Measurements from ENCODE around the gene SSC5D.

Gene SSC5D

DNA sequence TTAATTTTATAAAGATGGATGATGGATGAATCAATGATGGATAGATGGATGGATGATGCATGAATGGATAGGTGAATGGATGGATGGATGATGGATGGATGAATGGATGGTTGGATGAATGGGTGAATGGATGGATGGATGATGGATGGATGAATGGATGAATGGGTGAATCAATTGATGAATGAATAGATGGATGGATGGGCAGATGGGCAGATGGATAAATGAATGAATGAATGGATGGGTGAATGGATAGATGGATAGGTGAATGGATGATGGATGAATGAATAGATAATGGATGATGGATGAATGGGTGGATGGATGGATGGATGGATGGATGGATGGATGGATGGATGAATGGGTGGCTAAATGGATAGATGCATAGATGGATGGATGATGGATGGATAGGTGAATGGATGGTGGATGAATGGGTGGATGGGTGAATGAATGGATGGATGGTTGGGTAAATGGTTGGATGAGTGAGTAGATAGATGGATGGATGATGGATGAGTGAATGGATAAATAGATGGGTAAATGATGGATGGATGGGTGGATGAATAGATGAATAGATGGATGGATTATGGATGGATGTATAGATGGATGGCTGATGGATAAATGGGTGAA is 79.6 kb downstream of the SSC5D start:
- no peak for DNase-seq

All from hematopoietic multipotent progenitor cell treated with erythropoietin and hydrocortisone succinate and interleukin-3 and kit ligand, for 4 days (in vitro differentiated cells).